Measurements from ENCODE around the gene CMC2.

CMC2 gene

DNA sequence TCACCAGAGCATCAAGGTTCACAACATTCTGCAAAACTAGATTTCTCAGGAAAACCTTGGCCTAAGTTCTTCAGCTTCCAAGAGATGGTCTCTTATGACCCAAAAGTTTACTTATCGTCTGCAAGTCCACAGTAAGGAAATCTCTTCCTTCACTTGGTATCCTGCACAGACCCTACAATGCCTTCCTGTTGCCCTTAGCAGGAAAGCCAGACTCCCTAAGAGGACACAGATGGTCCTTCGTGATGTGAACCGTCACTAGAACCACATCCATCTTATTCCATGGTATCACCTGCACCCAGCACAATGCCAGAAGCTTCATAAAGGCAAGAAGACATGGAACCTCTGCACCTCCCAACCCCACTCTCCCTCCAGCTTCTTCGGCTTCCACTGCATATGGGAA is 34.1 kb downstream of the CMC2 start:
- no peak for DNase-seq

DNA sequence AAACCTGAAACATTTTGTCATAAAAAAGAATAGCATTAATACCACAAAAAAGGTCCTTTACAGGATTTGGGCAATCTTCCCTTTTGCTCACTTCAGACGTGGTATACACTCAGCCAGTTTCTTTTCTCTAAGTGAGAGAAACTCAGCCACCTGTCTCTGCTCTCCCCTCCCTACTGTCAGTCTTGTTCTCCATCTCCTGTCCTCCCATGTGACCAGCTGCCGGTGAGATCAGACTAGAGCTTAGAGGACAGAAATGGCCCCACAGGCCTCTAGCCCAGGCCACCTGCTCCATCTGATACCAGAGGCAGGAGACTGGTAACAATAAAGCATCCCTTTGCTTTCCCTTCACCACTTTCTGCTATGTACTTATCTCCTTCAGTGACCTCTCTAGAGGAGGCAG is 34.9 kb downstream of the CMC2 start:
- DNase-seq, result no peak

DNA sequence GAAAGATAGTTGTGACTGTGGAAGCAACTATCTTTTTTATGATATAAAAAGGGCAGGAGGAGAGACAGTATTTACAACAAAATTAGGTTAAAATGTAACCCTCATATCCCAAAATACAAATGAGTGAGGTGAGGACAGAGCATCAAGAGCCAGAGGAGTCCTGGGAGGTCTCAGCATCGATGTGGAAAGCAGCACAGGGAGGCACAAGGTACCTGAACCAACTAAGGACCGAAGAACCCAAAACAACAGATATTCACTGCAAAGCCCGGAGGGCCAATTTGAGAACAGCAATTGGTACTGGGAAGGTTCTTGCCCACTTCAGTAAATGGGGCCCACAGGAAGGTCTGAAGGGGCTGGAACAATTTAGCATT is 37.6 kb downstream of the CMC2 start:
- no peak for DNase-seq

DNA sequence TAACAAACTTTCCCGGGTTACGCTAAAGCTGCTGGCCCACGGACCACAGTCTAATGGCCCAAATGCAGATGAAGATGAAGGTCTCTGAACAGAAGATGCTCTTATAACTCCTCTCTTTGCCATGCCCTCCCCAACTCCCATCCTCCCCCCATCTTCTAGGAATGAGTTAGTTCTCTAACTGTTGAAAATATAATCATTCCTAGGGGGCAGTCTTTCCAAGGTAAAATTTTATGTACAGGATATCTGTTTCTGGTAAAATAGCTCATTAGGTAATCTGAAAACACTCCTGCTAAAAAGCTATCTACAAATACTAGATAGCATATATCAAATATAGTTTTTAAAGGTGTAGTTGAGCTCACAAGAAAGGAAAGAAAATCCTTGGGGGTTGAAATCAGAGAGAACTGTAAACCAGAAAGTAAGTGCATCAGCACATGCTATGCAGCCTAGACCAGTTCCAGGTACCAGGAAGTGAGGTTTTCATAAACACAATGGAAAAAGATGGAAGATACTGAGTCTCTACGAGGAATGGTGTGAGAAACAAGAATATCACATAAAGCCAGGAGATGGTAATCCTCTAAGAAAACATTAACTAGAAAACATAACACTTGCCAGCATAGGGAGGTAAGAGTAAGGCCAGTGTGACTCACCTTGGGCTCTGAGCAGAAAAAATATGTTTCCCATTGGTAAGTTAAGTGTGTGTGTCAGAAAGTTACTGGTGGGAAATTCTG is 38.1 kb downstream of the CMC2 start:
- DNase-seq, result no peak

DNA sequence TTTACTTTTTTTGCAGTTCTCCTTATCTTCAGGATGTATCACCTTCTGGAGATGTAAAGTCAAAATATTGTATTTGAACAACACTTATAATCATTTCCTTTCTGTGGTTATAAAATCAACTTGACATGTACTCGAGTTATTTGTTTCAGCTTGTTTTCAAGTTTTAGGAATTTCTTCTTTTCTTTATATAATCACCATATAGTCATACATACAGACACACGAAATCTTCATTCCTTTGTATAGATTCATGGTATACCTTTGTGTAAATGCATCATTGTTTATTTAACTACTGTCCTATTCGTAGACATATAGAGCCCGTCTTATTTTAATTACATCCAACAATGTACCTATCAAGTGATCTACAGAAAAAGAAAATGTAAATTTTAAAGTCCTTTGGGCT is 40.1 kb downstream of the CMC2 start:
- no peak for DNase-seq

DNA sequence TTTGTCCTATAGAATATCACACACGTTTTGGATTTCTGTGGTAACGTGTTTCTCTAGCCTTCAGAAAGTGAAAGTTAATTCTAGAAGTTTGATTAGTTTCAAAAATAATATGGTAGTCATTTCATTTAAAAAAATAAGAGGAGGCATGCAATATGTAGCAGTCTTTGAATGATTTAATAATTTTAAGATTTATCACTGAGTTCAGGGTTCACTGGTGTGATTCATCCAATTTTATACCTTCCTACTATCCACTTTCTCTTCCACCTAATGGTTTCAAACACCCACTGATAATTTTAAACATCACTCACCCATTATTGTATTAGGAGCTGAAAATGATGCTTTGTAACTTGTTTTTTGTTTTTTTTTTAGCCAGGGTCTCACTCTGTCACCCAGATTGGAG is 42.3 kb downstream of the CMC2 start:
- no peak for DNase-seq

DNA sequence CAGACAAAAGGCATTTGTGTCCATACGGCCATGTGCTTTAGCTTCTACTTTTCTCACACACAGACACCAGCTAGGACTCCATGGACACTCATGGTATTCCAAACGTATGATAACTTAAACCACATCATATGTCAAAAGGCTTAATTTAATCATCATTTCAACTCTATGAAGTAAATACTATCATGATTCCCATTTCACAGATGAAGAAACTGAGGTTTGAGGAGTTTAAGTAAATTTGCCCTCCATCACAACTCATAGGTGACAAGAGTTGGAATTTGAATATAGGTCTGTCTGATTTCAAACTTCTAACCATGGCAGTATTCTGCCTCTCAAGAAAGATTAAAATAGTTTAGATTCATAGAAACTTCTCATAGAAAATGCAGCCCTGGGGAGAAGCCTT is 43.8 kb downstream of the CMC2 start:
- DNase-seq, result no peak

DNA sequence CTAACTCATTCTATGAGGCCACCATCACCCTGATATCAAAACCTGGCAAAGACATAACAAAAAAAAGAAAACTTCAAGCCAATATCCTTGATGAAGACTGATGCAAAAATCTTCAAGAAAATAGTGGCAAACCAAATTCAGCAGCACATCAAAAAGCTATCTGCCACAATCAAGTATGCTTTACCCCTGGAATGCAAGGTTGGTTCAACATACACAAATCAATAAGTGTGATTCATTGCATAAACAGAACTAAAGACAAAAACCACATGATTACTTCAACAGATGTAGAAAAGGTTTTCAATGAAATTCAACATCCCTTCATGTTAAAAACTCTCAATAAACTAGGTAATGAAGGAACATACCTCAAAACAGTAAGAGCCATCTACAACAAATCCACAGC is 48.4 kb downstream of the CMC2 start:
- DNase-seq, result no peak

DNA sequence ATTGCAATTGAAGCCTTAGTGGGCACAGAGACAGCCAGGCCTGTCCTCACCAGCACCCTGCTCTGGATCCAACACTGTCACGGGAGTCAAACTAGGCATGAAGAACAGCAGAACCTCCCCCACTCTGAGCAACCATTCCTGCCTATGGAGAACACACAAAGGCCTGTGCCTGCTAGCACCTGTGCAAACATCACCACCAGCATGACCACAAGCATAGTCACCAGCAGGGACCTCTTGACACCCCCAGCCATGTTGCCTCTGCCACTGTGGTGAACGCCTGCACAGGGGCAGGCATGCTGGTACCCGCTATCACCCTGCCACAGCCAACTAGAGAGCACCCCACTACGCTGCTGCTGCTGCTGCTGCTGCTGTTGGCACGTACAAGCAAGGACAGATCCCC is 51.7 kb downstream of the CMC2 start:
- DNase-seq, result no peak

DNA sequence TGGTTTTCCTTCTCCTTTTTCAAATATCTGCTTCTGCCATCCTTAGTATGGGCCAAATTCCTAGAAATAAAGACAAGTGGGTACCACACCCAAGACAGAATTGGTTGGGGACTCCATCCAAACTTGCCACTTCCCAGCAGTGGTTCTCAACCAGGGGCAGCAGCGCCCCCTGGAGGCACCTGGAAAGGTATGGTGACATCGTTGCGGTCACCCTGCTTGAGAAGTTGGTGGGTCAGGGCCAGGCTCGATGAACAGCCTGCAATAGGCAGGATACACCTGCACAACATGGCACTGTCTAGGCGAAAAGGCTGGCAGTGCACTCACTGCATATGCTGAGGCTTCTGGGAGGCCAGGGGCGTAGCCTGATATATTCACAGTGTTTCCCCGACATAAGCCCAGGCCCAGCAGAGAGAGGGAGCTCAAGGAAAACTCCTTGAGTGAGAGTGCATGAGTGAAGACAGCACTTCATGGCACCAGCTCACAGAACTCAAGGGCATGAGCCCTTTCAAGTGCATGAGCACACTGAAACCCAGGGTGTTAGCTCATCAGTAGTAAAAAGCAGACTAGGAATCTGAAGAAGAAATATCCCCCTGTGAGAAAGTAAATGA is 57.7 kb downstream of the CMC2 start:
- DNase-seq, result no peak

DNA sequence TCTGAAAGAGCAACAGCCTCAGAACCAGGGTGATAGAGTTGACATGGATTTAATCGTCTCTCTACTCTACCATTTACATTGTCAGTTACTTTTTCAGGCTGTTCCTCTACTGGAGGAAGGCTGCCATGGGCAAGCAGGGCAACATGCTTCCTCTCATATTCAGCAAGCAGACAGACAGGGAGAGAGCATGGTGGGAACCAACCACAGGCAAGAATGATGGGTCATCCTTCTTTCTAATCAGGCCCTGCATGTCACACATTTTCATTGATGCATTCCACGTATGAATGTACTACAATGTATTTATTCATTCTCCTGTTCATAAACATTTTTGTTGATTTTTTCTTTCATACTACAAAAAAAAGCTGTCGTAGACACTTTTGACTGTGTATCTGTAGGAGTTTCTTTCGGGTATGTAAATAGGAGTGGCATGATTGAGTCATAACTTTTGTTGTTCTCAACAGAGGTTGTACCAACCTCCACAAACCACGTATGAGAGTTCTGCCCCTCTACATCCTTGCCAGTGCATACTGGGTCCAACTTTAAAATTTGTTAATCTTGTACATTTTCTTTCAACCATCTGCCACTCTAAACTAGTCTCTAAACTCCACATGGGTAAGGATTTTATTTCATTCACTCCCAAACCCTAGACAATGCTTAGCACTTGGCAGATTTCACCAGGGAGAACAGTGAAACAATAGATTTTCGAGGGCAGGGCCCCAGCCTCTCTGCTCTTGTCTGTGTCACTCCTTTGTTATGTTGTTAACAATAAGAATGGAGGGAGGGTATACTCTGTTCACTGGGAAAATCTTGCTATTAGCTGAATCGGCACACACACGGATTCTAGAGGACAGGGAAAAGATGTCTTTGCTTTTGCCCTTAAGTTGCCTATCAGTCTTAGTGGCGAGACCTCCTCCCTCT is 58.7 kb downstream of the CMC2 start:
- DNase-seq, result no peak

DNA sequence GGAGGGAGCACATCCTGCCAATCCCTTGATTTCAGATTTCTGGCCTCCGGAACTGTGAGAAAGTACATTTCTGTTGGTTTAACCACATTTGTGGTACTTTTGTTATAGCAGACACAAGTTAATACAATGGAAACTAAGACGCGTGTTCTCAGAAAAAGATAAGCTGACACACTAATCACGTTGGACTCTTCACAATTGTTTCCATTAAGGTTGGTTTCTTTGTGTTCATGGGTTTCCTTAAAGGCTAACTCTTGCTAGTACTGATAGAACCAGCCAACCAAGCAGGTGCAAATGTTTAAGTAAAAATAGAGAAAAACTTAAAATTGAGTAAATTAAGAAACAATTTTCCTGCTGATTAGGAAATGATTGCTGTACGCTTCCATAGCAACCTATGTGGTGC is 59.4 kb downstream of the CMC2 start:
- no peak for DNase-seq

DNA sequence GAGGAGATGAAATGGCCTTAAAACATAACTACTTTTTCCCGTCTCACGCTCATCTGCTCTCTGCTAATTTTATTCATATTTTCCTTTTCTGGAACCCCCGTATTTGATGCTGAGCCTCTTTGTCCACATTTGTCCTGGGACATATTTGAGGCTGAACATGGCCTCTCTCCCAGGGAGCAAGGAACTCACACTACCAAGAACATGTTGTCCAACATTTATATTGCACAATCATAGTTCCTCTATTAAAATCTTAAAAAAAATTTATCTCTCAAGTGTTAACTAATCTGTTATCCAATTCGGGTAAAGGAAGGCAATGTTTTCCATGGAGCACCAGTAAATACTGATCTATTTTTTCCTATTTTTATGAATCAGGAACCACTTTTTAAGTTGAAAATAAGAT is 60.2 kb downstream of the CMC2 start:
- DNase-seq, result no peak

DNA sequence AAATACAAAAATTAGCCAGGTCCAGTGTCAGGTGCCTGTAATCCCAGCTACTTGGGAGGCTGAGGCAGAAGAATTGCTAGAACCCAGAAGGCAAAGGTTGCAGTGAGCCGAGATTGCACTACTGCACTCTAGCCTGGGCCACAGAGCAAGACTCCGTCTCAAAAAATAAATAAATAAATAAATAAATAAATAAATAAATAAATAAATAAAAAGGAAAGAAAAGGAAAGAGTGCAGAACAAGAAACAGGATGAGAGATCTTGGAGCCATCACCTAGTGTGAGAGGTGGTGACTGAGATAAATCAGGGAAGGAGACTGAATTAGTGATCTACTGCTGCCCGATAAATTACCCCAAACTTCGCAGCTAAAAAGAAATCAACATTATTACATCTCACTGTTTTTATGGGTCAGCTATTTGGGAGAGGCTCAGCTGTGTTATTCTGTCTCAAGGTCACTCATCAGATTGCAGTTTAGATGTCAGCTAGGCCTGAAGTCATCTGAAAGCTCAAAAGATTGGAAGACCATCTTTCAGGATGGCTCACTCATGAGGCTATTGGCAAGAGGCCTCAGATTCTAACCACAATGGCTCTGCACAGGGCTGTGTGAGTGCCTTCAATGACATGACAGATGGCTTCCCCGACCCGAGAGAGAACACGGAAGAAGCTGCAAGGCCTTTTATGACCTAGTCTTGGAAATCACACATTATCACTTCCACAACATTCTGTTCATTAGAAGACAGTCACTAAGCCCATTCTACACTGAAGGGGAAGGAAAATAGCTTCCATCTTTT is 66.4 kb downstream of the CMC2 start:
- no peak for DNase-seq

DNA sequence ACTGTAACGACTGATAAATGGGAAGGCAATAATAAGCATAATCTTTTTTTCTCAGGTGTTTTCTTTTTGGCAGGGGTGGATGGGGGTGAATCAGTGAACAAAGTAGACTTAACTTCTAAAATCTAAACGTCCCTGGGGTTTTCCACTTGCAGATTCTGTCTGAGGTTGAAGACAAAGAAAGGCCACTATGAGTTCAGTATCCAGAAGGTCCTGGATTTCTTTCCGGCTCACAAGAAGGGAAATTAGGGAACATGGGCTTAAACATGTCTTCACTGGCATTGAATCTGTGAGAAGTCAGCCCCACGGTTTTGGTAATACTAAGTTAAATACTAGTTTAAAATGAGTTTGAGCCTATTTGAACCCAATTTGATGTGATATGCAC is 67.8 kb downstream of the CMC2 start:
- no peak for DNase-seq

DNA sequence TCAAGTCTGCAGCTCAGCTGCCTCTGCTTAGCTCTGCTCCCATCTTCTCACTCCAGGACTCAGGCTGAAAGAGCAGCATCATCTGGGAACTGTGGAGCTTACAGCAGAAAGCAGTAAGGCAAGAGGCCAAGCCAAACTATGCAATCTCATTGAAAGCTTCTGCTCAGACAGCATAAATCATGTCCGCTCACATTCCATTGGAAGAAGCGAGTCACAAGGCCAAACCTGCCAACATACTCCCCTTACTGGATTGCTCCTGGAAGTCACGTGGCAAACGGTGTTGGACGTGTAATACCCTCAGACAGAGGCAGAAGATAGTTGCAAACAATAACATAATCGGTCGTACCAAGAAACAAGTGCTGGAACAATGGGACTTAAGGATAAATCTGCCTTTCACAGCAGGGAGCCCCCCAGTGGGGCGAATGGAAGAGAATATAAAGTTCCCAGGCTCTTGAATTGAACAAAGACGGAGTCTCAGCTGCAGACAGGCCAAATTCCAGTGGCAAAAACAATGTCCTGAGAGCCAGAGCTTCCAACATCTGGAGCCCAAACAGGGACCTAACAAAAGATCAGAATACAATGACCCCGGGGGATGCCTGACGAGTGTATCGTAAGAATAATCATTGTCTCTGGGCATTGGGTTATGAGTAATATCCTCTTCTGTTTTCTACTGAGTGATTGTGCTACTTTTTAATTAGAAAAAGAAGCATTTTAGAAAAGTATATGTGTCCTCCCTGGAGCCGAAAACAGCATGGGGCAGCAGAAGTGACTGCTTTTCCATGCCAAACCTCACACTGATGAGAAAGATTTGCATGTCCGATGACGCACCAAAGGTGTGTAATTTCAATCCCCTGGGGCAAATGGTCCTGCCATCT is 68.4 kb downstream of the CMC2 start:
- DNase-seq, result no peak

DNA sequence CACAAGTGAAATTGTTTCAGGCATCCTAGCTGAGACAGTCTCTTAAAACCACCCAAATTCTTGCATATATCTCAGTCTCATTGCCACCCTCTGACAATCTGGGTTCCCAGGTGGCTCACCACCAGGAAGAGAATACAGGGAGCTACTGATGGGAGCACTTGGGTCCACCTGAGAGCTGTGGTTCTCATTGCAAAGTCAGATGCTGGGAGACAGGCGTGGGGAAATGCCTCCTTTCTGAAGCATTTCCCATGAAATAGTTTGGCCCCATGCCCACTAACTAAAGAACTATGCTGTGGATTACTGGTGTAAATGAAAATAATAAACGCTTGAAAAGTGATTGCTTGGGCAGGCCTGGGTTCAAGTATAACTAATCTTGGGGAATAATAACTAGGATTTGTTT is 70.3 kb downstream of the CMC2 start:
- DNase-seq, result no peak

DNA sequence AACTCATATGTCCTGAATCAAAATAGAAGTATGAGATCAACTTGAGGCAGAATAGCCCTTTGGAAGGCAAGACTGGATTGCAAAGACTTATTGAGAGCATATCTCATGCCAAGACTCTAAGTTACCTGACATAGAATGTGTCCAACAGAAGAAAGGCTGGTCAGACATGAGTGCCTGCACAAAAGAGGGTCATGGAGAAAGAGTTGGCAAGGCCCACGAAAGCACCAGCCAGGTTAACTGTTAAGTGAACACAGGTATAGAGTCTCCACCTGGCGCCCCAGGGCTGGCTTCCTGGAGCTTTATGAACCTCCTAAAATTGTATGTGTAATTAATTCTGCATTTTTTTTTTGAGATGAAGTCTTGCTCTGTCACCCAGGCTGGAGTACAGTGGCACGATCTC is 71.0 kb downstream of the CMC2 start:
- no peak for DNase-seq

DNA sequence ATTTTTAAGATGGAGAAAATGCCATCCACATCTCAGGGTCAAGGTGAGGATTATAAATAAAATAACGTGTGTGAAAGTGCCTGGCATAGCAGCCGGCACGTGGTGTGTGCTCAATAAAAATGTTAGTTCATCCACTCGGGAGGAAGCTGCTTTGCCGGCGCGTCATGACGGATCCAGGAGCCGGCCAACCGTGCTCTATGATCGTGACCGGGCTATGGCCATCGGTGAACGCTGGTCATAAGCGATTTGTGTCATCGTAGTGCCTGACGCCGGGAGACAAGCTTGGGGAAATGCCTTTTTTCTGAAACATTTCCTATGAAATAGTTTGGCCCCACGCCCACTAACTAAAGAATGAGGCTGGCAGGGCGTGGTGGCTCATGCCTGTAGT is 74.0 kb downstream of the CMC2 start:
- DNase-seq, result no peak

DNA sequence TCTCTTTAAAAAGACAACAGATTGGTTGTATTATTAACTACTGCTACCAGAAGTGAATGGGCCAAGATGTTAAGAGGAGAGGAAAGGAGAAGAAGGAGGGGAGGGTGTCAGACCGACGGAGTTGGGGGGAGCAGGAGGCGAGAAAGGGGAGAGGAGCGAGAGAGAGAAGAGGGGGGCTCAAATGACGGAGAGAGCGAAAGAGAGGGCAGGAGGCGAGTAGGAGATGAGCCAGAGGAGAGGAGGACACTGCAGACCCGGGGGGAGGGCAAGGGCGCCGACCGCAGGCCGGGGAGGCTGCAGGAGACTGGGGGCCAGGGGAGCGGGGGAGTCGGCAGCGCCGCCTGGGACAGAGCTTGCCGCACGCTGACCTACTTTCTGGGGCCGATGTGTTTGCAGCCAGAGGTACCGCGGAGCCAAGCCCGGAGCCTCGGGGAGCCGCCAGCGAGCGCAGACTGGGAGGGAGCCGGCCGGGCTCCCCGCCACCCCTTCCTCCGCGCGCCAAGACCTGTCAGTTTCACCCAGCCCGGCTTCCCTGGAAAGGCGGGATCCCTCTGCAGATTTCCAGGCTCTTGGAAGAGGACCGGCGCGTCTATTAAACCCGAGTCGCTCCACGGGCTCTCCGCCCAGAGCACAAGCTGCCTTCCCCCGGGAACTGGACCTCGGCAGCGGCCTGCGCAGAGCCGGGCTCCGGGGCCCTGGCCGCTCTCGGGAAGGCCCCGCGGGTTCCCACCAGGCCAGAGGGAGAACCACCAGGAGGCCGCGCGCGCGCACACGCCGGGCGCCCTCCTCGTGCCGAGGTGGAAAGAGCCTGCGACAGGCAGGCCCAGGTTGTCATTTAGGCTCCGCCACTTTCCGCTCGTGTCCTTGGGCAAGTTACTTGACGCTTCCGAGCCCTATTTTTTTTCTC is 74.6 kb downstream of the CMC2 start:
- DNase-seq, result no peak

DNA sequence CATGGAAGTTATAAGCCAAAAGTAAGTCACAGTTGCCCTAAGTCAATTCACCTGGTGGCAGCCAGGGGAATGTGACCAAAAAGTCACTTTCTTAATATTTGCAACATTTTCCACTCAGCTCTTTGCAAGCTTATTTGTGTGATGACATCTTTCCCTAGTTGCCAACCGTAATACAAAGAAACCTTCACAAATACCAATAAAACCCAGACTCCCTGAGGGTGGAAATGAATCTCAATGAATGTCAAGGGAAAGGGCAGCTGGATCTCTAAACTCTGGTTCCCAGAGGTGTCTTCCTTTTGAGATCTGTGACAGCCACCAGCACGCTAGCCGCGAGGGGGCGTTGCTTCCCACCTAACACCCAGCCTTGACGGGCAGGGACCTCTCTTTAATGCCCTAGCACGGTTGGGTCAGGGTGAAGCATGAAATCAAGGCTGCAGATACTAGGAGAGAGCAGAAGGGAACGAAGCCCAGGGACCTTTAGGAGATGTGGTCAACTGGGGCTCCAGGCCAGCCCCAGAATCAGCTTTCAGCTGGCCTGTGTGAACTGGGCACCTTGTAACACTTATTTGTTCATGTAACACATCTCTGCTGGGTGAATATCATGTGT is 82.2 kb downstream of the CMC2 start:
- peak in 1 of 6 experiments; percentile 1 for DNase-seq
